Measurements from ENCODE around the gene MBL2.

DNA sequence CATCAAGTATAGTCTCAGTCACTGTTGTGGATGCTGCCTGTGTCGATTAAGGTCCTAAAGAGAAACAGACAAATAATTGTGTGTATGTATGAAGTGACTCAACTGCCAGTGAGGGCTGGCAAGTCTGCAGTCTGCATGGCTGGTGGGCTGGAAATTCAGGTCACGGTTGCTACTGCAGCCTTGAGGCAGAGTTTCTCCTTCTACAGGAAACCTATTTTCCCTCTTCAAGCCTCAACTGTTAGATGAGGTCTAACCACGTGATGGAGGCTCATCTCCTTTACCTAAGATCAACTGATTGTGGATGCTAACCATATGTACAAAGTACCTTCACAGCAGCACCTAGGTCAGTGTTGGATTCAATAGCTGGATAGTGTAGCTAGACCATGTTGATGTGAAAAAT lies 29.9 kb downstream of the MBL2 start:
- TF ChIP-seq, protein P1, sequence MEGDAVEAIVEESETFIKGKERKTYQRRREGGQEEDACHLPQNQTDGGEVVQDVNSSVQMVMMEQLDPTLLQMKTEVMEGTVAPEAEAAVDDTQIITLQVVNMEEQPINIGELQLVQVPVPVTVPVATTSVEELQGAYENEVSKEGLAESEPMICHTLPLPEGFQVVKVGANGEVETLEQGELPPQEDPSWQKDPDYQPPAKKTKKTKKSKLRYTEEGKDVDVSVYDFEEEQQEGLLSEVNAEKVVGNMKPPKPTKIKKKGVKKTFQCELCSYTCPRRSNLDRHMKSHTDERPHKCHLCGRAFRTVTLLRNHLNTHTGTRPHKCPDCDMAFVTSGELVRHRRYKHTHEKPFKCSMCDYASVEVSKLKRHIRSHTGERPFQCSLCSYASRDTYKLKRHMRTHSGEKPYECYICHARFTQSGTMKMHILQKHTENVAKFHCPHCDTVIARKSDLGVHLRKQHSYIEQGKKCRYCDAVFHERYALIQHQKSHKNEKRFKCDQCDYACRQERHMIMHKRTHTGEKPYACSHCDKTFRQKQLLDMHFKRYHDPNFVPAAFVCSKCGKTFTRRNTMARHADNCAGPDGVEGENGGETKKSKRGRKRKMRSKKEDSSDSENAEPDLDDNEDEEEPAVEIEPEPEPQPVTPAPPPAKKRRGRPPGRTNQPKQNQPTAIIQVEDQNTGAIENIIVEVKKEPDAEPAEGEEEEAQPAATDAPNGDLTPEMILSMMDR (optimal IDR thresholded peaks at IDR 0.05 in 1 of 3, IDR thresholded peaks at IDR 0.05 in 1 of 3, conservative IDR thresholded peaks at IDR 0.05 in 1 of 3; ENCODE audit: extremely low read depth in 1 of 3, insufficient read depth in 2 of 3, low read length in 3 of 3), result no peak
- TF ChIP-seq EZH2 (IDR thresholded peaks at IDR 0.05; ENCODE audit: low read length), result no peak
